Choroid plexus epithelial cell (primary cell): ENCODE measurements around the gene ARL3.
"Not testable (repeated sequence)": the region's sequence is repeated elsewhere in the genome, so short reads cannot be mapped to it uniquely, and the experiment has no call there.

Source experiments
- DNase-seq: peaks from one replicate; pipeline ENCODE4 v3.0.0-alpha.2; 2010; ENCODE audit warnings: low read depth
- H3K4me3 ChIP-seq: 2 replicates; pipeline ENCODE4 v1.5.1; 2011; ENCODE audit warnings: low read depth, mild to moderate bottlenecking, control low read depth, low read length, moderate library complexity
- CTCF ChIP-seq: conservative IDR thresholded peaks from 2 replicates; pipeline ENCODE4 v1.5.1; 2011; ENCODE audit warnings: low read depth, mild to moderate bottlenecking, control low read depth, inconsistent platforms, low read length, moderate library complexity

Gene ARL3

GRCh38 chr10:102705531-102705930 lies 8.7 kb downstream of the ARL3 start:
- DNase-seq: no peak
- H3K4me3 ChIP-seq: no peak overlapping the region
- TF ChIP-seq CTCF: no peak

GRCh38 chr10:102704915-102705314 lies 9.3 kb downstream of the ARL3 start:
- H3K4me3 ChIP-seq: no peak overlapping the region
- DNase-seq: peak; percentile 54
- no peak for TF ChIP-seq CTCF

- no peak for DNase-seq
- no peak for TF ChIP-seq CTCF
- H3K4me3 ChIP-seq: no peak overlapping the region
Measured at GRCh38 chr10:102702742-102703141, 11.5 kb downstream of the ARL3 start.

GRCh38 chr10:102701796-102702195 lies 12.4 kb downstream of the ARL3 start:
- TF ChIP-seq CTCF: no peak
- H3K4me3 ChIP-seq: no peak overlapping the region
- no peak for DNase-seq

- no peak overlapping the region for H3K4me3 ChIP-seq
- no peak for TF ChIP-seq CTCF
- no peak for DNase-seq
Measured at GRCh38 chr10:102701272-102701671, 12.9 kb downstream of the ARL3 start.

- no peak for TF ChIP-seq CTCF
- H3K4me3 ChIP-seq: no peak overlapping the region
- DNase-seq: no peak
Measured at GRCh38 chr10:102698894-102699293, 15.3 kb downstream of the ARL3 start.

GRCh38 chr10:102696736-102697135 lies 17.5 kb downstream of the ARL3 start:
- no peak for DNase-seq
- TF ChIP-seq CTCF: no peak
- H3K4me3 ChIP-seq: no peak overlapping the region

- not testable (repeated sequence) for H3K4me3 ChIP-seq, DNase-seq
Measured at GRCh38 chr10:102695401-102695800, 18.8 kb downstream of the ARL3 start.
